ENCODE measurements around the gene UBAP1L.
"Not testable (repeated sequence)": the region's sequence is repeated elsewhere in the genome, so short reads cannot be mapped to it uniquely, and the experiment has no call there.

Gene UBAP1L

GRCh38 chr15:65115086-65115485, at the start of gene UBAP1L:
UBAP1L (minus strand) TSS chr15:65115200; CDS start chr15:65106215, 8,985 bp downstream.
- FAIRE-seq, result no peak
- DNase-seq (ENCODE audit: insufficient read length, low spot score), result no peak
- no peak for TF ChIP-seq POLR2A (IDR thresholded peaks at IDR 0.05; ENCODE audit: low read depth, low read length)

DNA sequence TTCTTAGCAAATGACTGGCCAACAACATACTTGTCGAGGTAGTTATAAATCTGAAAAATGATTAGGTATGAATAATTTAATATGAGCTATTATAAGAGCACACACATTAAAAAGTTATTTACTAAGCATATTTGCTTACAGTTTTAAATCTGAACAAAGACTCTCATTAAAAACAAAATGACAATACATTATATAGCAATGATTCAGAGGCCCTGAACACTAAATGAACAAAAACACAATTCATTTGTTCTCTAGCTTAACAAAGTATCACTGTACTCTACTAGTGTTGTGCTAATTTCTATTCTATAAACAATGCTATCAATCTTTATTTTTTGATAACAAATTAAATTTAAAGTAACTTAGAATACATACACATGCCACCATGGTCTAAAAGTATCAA, 49.1 kb upstream of the UBAP1L start:
- DNase-seq (ENCODE audit: insufficient read length, low spot score) (no peak), FAIRE-seq (no peak)
- TF ChIP-seq POLR2A (IDR thresholded peaks at IDR 0.05; ENCODE audit: low read depth, low read length), result no peak

GRCh38 chr15:65163041-65163440, 48.0 kb upstream of the UBAP1L start:
- no peak for FAIRE-seq

GRCh38 chr15:65156692-65157091, 41.7 kb upstream of the UBAP1L start:
- TF ChIP-seq POLR2A (IDR thresholded peaks at IDR 0.05; ENCODE audit: low read depth, low read length), result no peak
- DNase-seq (ENCODE audit: insufficient read length, low spot score), result no peak
- FAIRE-seq, result no peak

More at GRCh38 chr15:65163041-65163440, 48.0 kb upstream of the UBAP1L start:
- DNase-seq (ENCODE audit: insufficient read length, low spot score), result no peak
- TF ChIP-seq POLR2A (IDR thresholded peaks at IDR 0.05; ENCODE audit: low read depth, low read length), result no peak

DNA sequence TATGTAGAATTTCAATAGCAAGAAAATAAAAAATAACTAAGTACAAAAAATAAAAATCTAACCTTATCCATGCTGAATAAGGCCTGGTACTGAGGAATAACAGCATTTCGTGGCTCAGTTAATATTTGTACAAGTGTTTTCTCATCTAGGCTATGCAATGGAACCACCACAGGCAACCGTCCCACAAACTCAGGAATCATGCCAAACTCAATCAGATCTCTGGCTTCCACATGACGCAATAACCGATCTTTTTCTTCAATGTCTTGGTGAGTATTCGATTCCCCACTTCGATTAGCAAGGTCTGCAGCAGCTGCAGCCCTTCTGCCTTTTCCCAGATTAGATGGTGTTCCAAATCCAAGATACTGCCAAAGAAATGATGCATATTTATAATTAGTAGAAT, 39.7 kb upstream of the UBAP1L start:
- TF ChIP-seq POLR2A (IDR thresholded peaks at IDR 0.05; ENCODE audit: low read depth, low read length), result no peak
- DNase-seq (ENCODE audit: insufficient read length, low spot score), result no peak
- FAIRE-seq, result no peak

- DNase-seq (ENCODE audit: insufficient read length, low spot score), result no peak
- no peak for FAIRE-seq
- TF ChIP-seq POLR2A (IDR thresholded peaks at IDR 0.05; ENCODE audit: low read depth, low read length), result no peak
These were observed 32.9 kb upstream of the UBAP1L start for GRCh38 chr15:65147902-65148301.

DNA sequence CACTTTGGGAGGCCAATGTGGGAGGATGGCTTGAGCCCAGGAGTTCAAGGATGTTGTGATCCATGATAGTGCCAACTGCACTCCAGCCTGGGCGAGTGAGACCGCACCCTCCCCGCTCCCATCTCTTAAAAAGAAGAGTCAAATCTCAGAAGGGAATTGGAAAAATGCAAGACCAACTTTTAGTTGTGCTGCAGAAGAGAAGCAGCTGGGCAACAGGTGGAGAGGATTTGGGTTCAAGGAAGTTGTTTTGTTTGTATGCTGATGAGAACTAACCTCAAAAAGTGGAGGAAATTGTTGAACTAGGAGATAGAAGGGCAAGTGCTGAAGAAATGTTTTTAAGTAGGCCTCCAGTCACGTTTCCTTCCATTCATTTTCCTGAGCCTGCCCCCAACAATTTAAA, 31.4 kb upstream of the UBAP1L start:
- DNase-seq (ENCODE audit: insufficient read length, low spot score) (no peak), FAIRE-seq (no peak)
- no peak for TF ChIP-seq POLR2A (IDR thresholded peaks at IDR 0.05; ENCODE audit: low read depth, low read length)

DNA sequence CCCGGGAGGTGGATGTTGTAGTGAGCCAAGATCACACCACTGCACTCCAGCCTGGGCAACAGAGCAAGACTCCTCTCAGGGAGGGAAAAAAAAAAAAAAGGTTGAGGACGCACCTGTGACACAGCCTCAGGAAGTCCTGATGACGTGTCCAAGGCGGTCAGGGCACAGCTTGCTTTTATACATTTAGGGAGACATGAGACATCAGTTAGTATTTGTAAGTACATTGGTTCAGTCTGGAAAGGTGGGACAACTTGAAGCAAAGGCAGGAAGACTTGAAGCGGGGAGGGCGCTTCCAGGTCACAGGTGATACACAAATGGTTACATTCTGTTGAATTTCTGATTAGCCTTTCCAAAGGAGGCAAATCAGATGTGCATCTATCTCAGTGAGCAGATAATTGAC, 23.6 kb upstream of the UBAP1L start:
- FAIRE-seq; DNase-seq (ENCODE audit: insufficient read length, low spot score): not testable (repeated sequence)

DNA sequence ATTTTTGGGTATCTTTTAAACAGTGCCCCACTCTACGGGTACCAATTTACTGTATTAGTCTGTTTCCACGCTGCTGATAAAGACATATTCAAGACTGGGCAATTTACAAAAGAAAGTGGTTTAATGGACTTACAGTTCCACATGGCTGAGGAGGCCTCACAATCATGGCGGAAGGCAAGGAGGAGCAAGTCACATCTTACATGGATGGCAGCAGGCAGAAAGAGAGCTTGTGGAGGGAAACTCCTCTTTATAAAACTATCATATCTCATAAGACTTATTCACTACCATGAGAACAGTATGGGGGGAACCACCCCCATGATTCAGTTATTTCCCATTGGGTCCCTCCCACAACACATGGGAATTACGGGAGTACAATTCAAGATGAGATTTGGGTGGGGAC, 22.9 kb upstream of the UBAP1L start:
- not testable (repeated sequence) for DNase-seq (ENCODE audit: insufficient read length, low spot score); FAIRE-seq

GRCh38 chr15:65137089-65137488, 22.1 kb upstream of the UBAP1L start:
- FAIRE-seq; DNase-seq (ENCODE audit: insufficient read length, low spot score): not testable (repeated sequence)

DNA sequence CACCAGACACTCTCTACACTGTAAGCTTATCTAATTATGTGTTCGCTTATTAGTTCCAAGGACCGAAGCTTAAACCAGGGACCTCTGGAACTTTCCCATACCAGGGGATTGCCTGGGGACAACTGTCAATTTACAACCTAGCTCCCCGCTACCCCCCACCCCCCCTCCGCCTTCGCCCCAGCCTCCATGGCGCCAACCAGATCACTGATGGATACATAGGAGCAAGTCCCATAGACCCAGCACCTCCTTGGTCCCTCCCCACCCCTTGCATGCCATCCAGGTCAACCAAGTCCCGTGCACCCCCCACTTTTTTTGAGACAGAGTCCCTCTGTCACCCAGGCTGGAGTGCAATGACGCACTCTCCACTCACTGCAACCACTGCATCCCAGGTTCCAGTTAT, 19.5 kb upstream of the UBAP1L start:
- no peak for FAIRE-seq
- no peak for DNase-seq (ENCODE audit: insufficient read length, low spot score)
- no peak for TF ChIP-seq POLR2A (IDR thresholded peaks at IDR 0.05; ENCODE audit: low read depth, low read length)

- DNase-seq (ENCODE audit: insufficient read length, low spot score) (peak; percentile 81), FAIRE-seq (no peak)
- TF ChIP-seq POLR2A (IDR thresholded peaks at IDR 0.05; ENCODE audit: low read depth, low read length), result peak; percentile 93
These were observed 18.7 kb upstream of the UBAP1L start, which contains the start of gene PDCD7 for GRCh38 chr15:65133548-65134200. PDCD7 (minus strand) TSS chr15:65133808; CDS start chr15:65133781, 27 bp downstream.

DNA sequence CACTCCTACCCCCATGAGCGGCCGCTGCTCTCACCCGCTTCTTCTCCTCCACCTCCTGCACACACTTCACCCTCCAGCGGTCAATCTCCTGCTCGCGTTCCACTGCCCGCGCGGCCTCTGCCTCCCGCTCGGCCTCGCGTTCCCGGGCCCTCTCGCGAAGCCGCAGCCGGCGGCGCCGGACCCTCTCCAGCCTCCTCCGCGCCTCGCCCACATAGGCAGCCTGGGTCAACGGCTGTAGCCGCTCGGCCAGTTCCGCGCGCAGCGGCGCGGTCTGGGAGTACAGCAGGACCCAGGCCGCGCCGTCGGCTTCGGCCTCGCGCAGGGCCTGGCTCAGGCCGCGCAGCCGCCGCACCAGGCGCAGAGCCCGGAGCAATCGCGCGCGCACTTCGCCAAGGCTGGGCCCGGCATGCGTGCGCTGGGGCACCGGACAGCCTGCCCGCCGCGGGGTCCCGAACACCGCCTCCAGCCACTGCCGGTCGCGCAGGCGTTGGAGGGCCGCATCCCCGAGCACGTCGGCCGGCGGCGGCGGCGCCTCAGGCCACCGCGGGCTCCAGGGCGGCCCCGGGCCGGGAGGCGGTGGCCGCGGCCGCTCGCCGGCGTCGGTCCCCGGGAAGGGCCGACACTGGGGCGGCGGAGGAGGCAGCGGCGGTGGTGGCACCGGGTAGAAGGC, 18.0 kb upstream of the UBAP1L start:
- FAIRE-seq (no peak), DNase-seq (ENCODE audit: insufficient read length, low spot score) (peak; percentile 35)
- 0 out of 2 replicates have a peak, but pooled peaks have one; percentile 8 for TF ChIP-seq POLR2A (IDR thresholded peaks at IDR 0.05; ENCODE audit: low read depth, low read length)

DNA sequence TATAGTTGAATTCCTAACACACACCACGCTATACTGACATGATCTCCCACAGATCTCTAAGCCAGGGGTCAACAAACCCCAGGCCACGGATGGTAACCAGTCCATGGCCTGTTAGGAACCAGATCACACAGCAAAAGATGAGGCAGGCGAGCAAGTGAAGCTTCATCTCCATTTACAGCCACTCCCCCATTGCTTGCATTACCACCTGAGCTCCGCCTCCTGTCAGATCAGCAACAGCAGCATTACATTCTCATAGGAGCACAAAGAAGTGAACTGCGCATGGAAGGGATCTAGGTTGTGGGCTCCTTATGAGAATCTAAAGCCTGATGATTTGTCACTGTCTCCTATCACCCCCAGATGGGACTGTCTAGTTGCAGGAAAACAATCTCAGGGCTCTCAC, 15.9 kb upstream of the UBAP1L start:
- FAIRE-seq, result no peak
- DNase-seq (ENCODE audit: insufficient read length, low spot score), result no peak
- no peak for TF ChIP-seq POLR2A (IDR thresholded peaks at IDR 0.05; ENCODE audit: low read depth, low read length)

GRCh38 chr15:65115542-65115941, 542 bp upstream of the UBAP1L start:
- TF ChIP-seq POLR2A (IDR thresholded peaks at IDR 0.05; ENCODE audit: low read depth, low read length), result no peak
- FAIRE-seq (no peak), DNase-seq (ENCODE audit: insufficient read length, low spot score) (no peak)

All from H54 (cell line).